Measurements from ENCODE around the gene PRRC2B. TPM values are rescaled to one million over a fixed set of nuclear protein-coding genes. Genes with fewer than 3 reads are reported as not detected.

Gene PRRC2B
- total and polyA plus RNA-seq, 2 of the 8 experiments (the other 6 are each of a cell fraction or from before 2014, with no cell fraction given): 37.3 to 249 TPM

DNA sequence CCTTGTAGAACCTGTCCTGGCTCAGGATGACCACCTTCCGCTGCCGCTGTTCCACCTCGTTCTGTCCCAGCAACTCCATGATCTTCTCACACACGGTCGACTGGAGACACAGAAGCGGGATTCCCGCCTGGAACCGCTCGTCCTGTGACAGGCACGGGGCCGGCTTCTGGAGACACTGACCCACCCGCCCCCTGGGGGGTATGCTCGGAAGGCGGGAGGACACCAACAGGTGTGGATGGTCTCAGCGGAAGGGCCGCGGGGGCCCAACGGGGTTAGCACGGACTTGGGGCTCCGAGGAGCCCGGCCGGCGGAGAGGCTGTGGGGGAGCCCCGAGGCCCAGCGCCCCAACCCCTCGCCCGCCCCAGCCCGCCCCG lies 136.6 kb downstream of the PRRC2B start:
- Histone ChIP-seq H3K27me3 (replicated peaks in 1 of 4; ENCODE audit: control insufficient read depth in 3 of 4, extremely low read depth in 1 of 4, insufficient read depth in 3 of 4, low read length in 3 of 4) (no peaks in the 10 kb centered on the region), H4K8ac (ENCODE audit: extremely low read depth, insufficient read depth, low read length) (no peak overlapping the region), H3K9ac (replicated peaks in 1 of 4; ENCODE audit: extremely low read depth in 1 of 4, low read depth in 3 of 4, low read length in 3 of 4) (peak overlapping the region; percentile 52 to 94 (median 66); a peak in 6 of 7 replicates), H3K18ac (ENCODE audit: extremely low read depth, low read length) (no peak overlapping the region; the same call in 1 of the 2 replicates), H2BK15ac (ENCODE audit: low read length) (no peak overlapping the region), H4K5ac (ENCODE audit: insufficient read length, low read depth, low read length) (no peak overlapping the region), H2BK20ac (ENCODE audit: low read length) (no peak overlapping the region), H3K14ac (ENCODE audit: insufficient read length) (no peak overlapping the region), H4K91ac (replicated peaks; ENCODE audit: insufficient read length, low read length) (no peak overlapping the region), H3K36me3 (ENCODE audit: control insufficient read depth in 2 of 4, insufficient read depth in 4 of 4, low read length in 3 of 4) (peaks cover 14 to 26% (median 24%) of the 10 kb centered on the region in 4 experiments; a peak in 7 of 8 replicates), H2AK5ac (ENCODE audit: low read depth, low read length) (no peak overlapping the region), H3K4ac (replicated peaks; ENCODE audit: insufficient read length, low read depth, low read length) (peak overlapping the region; percentile 6), H4K20me1 (replicated peaks in 1 of 2; ENCODE audit: control insufficient read depth in 1 of 2, insufficient read depth in 2 of 2, low read length in 2 of 2) (peaks cover 1 to 6% of the 10 kb centered on the region in 2 experiments), H3K4me2 (ENCODE audit: insufficient read depth in 1 of 2, low read depth in 2 of 2, low read length in 2 of 2) (peak overlapping the region; percentile 74 to 98), H3K23me2 (ENCODE audit: low read depth, low read length) (peaks cover 5% of the 10 kb centered on the region; the same call in 1 of the 2 replicates), H3K9me3 (ENCODE audit: insufficient read depth in 2 of 2, low read depth in 1 of 2, low read length in 1 of 2) (no peaks in the 10 kb centered on the region), H2BK120ac (replicated peaks; ENCODE audit: low read depth, low read length) (no peak overlapping the region), H3K4me3 (ENCODE audit: extremely low read depth in 1 of 4, insufficient read depth in 2 of 4, low read depth in 3 of 4, low read length in 4 of 4) (peak overlapping the region; percentile 65 to 92 (median 72)), H2BK5ac (ENCODE audit: low read depth, low read length) (no peak overlapping the region), H3K4me1 (replicated peaks in 1 of 4; ENCODE audit: control insufficient read depth in 3 of 4, insufficient read depth in 4 of 4, low read length in 3 of 4) (peaks cover 0 to 8% (median 4%) of the 10 kb centered on the region in 4 experiments; a peak in 6 of 7 replicates), H3K79me1 (ENCODE audit: low read depth, low read length) (0 out of 2 replicates have a peak, but pooled peaks cover 4% of the 10 kb centered on the region), H2AFZ (ENCODE audit: low read length) (no peak overlapping the region), H3K79me2 (ENCODE audit: control insufficient read depth in 1 of 2, insufficient read depth in 2 of 2, low read length in 2 of 2) (peaks cover 0 to 6% of the 10 kb centered on the region in 2 experiments; a peak in 1 of 4 replicates), H2BK12ac (ENCODE audit: low read depth, low read length) (no peak overlapping the region), H3K27ac (ENCODE audit: low read depth, low read length) (no peak overlapping the region; the same call in 1 of the 2 replicates), H3K56ac (replicated peaks; ENCODE audit: insufficient read length, low read depth, low read length) (no peak overlapping the region), H3K23ac (ENCODE audit: insufficient read length) (no peak overlapping the region)
- WGBS, 2 experiments (ENCODE audit: extremely low coverage in 1 of 2, insufficient coverage in 1 of 2, insufficient read length in 1 of 2, insufficient replicate concordance in 2 of 2, low coverage in 1 of 2, low lambda C conversion rate in 2 of 2, missing lambda C conversion rate in 1 of 2): 8% methylated on average over 18 of the region's 29 CpGs; no CpG with 5 or more reads in 1 of the 2 experiments
- DNase-seq (ENCODE audit: low read depth in 1 of 2, low spot score in 2 of 2): peak in 1 of 2 experiments; percentile 68
- POLR2A ChIA-PET (ENCODE audit: partially characterized antibody): interaction anchor here (1.0 to 5.0 kb wide), 2 partner anchors 12 to 127 kb away, joined by 4 to 22 read pairs; no protein-coding TSS in a partner anchor
- CTCF ChIA-PET (ENCODE audit: partially characterized antibody): no interaction called here
- FAIRE-seq: no peak
- TF ChIP-seq SIRT6 (IDR thresholded peaks at IDR 0.05; ENCODE audit: low read length): no peak
- TF ChIP-seq NRF1 (IDR thresholded peaks at IDR 0.05; ENCODE audit: low read depth, low read length): no peak
- no peak for TF ChIP-seq SP4 (IDR thresholded peaks at IDR 0.05; ENCODE audit: low read length)
- no peak for TF ChIP-seq BRCA1 (IDR thresholded peaks at IDR 0.05; ENCODE audit: low read depth, low read length)
- TF ChIP-seq RNF2 (IDR thresholded peaks at IDR 0.05; ENCODE audit: borderline replicate concordance, low read depth, low read length, missing control alignments, poor library complexity, severe bottlenecking): no peak
- TF ChIP-seq, protein P1, sequence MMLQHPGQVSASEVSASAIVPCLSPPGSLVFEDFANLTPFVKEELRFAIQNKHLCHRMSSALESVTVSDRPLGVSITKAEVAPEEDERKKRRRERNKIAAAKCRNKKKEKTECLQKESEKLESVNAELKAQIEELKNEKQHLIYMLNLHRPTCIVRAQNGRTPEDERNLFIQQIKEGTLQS (IDR thresholded peaks at IDR 0.05; ENCODE audit: insufficient read depth, low read depth, low read length): no peak
- no peak for TF ChIP-seq TCF12 (IDR thresholded peaks at IDR 0.05; ENCODE audit: low read depth, low read length)
- no peak for TF ChIP-seq CHD1 (IDR thresholded peaks at IDR 0.05; ENCODE audit: low read depth, low read length)
- TF ChIP-seq, protein P2, sequence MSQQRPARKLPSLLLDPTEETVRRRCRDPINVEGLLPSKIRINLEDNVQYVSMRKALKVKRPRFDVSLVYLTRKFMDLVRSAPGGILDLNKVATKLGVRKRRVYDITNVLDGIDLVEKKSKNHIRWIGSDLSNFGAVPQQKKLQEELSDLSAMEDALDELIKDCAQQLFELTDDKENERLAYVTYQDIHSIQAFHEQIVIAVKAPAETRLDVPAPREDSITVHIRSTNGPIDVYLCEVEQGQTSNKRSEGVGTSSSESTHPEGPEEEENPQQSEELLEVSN (IDR thresholded peaks at IDR 0.05): peak; percentile 72
- peak; percentile 56 for TF ChIP-seq SAP30 (IDR thresholded peaks at IDR 0.05; ENCODE audit: insufficient read depth, insufficient replicate concordance, low read length)
- TF ChIP-seq SRF (IDR thresholded peaks at IDR 0.05; ENCODE audit: low read depth, low read length): no peak

All from H1 (cell line).